KOPT-K1 (cell line): ENCODE results near the gene PCDHA3.
"Not testable (repeated sequence)": the region's sequence is repeated elsewhere in the genome, so short reads cannot be mapped to it uniquely, and the experiment has no call there.

ENCODE experiments used
- H3K27ac ChIP-seq: fragments of 200-600 bp; sonication (generic); 2 replicates; pipeline ENCODE4 v1.5.1; 2016; ENCODE audit warnings: antibody characterized with exemption, mild to moderate bottlenecking, low read depth, low read length; ENCODE audit not compliant: poor library complexity, severe bottlenecking
- H3K36me3 ChIP-seq: fragments of 200-600 bp; sonication (generic); 2 replicates; pipeline ENCODE4 v1.5.1; 2017; ENCODE audit warnings: antibody characterized with exemption, mild to moderate bottlenecking, low read length, moderate library complexity; ENCODE audit not compliant: insufficient read depth
- H3K9me3 ChIP-seq: fragments of 200-600 bp; sonication (generic); 2 replicates; pipeline ENCODE4 v1.5.1; 2017; ENCODE audit warnings: antibody characterized with exemption, low read length, mild to moderate bottlenecking; ENCODE audit not compliant: insufficient read depth, poor library complexity, severe bottlenecking

Gene PCDHA3

DNA sequence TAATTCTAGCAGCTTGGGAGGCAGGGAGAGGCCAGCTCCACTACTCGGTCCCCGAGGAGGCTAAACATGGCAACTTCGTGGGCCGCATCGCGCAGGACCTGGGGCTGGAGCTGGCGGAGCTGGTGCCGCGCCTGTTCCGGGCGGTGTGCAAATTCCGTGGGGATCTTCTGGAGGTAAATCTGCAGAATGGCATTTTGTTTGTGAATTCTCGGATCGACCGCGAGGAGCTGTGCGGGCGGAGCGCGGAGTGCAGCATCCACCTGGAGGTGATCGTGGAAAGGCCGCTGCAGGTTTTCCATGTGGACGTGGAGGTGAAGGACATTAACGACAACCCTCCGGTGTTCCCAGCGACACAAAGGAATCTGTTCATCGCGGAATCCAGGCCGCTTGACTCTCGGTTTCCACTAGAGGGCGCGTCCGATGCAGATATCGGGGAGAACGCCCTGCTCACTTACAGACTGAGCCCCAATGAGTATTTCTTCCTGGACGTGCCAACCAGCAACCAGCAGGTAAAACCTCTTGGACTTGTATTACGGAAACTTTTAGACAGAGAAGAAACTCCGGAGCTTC lies 33.7 kb downstream of the PCDHA3 start:
- not testable (repeated sequence) for H3K27ac ChIP-seq, H3K36me3 ChIP-seq, H3K9me3 ChIP-seq

DNA sequence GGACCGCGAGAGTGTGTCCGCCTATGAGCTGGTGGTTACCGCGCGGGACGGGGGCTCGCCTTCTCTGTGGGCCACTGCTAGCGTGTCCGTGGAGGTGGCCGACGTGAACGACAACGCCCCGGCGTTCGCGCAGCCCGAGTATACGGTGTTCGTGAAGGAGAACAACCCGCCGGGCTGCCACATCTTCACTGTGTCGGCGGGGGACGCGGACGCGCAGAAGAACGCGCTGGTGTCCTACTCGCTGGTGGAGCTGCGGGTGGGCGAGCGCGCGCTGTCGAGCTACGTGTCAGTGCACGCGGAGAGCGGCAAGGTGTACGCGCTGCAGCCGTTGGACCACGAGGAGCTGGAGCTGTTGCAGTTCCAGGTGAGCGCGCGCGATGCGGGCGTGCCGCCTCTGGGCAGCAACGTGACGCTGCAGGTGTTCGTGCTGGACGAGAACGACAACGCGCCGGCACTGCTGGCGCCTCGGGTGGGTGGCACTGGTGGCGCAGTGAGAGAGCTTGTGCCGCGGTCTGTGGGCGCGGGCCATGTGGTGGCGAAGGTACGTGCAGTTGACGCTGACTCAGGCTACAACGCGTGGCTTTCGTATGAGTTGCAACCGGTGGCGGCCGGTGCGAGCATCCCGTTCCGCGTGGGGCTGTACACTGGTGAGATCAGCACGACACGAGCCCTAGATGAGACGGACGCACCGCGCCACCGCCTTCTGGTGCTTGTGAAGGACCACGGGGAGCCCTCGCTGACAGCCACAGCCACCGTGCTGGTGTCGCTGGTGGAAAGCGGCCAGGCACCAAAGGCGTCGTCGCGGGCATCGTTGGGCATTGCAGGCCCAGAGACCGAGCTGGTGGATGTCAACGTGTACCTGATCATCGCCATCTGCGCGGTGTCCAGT lies 35.0 kb downstream of the PCDHA3 start:
- Histone ChIP-seq H3K36me3 (no peaks in the 10 kb centered on the region), H3K27ac (no peak overlapping the region), H3K9me3 (no peaks in the 10 kb centered on the region)

DNA sequence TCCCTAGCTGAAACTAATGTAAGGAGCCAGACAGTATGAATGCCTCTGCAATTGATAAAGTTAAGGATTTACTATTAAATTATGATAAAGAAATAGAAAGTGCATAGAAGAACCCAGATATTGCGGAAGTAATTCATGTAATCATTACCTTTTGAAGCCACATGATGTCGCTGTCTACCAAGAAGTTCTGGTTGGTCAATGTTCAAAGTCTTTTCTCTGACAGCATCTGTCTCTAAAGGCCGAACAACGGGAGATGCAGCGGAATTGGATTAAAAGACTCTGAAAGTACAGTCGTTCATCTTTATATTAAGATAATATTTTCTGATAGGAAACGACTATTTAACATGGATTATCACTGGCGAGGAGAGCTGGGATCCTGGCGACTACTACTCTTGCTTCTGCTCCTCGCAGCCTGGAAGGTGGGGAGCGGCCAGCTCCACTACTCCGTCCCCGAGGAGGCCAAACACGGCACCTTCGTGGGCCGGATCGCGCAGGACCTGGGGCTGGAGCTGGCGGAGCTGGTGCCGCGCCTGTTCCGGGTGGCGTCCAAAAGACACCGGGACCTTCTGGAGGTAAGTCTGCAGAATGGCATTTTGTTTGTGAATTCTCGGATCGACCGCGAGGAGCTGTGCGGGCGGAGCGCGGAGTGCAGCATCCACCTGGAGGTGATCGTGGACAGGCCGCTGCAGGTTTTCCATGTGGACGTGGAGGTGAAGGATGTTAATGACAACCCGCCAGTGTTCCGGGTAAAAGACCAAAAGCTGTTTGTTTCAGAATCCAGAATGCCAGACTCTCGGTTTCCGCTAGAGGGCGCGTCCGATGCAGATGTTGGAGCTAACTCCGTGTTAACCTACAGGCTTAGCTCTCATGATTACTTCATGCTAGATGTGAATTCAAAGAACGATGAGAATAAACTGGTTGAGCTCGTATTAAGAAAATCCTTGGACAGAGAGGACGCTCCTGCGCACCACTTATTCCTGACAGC lies 40.4 kb downstream of the PCDHA3 start, which contains the start of gene PCDHA8:
TSS of gene PCDHA8 (plus strand) at position 210 of the 985 bp plus-strand sequence. CDS start at position 345, 135 bp downstream.
- H3K9me3 ChIP-seq, result no peaks in the 10 kb centered on the region
- H3K36me3 ChIP-seq, result no peaks in the 10 kb centered on the region
- H3K27ac ChIP-seq, result no peak within 1 kb of the TSS

DNA sequence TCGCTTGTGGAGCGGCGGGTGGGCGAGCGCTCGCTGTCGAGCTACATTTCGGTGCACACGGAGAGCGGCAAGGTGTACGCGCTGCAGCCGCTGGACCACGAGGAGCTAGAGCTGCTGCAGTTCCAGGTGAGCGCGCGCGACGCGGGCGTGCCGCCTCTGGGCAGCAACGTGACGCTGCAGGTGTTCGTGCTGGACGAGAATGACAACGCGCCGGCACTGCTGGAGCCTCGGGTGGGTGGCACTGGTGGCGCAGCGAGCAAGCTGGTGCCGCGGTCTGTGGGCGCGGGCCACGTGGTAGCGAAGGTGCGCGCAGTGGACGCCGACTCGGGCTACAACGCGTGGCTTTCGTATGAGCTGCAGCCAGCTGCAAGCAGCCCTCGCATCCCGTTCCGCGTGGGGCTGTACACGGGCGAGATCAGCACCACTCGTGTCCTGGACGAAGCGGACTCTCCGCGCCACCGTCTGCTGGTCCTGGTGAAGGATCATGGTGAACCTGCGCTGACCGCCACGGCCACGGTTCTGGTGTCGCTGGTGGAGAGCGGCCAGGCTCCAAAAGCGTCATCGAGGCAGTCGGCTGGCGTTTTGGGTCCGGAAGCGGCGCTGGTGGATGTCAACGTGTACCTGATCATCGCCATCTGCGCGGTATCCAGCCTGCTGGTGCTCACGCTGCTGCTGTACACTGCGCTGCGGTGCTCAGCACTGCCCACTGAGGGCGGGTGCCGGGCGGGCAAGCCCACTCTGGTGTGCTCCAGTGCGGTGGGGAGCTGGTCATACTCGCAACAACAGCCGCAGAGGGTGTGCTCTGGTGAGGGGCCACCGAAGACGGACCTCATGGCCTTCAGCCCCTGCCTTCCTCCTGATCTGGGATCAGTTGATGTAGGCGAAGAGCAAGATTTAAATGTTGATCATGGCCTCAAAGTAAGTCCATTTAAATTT lies 42.2 kb downstream of the PCDHA3 start:
- H3K27ac ChIP-seq, result no peak overlapping the region
- no peaks in the 10 kb centered on the region for H3K36me3 ChIP-seq
- no peaks in the 10 kb centered on the region for H3K9me3 ChIP-seq

DNA sequence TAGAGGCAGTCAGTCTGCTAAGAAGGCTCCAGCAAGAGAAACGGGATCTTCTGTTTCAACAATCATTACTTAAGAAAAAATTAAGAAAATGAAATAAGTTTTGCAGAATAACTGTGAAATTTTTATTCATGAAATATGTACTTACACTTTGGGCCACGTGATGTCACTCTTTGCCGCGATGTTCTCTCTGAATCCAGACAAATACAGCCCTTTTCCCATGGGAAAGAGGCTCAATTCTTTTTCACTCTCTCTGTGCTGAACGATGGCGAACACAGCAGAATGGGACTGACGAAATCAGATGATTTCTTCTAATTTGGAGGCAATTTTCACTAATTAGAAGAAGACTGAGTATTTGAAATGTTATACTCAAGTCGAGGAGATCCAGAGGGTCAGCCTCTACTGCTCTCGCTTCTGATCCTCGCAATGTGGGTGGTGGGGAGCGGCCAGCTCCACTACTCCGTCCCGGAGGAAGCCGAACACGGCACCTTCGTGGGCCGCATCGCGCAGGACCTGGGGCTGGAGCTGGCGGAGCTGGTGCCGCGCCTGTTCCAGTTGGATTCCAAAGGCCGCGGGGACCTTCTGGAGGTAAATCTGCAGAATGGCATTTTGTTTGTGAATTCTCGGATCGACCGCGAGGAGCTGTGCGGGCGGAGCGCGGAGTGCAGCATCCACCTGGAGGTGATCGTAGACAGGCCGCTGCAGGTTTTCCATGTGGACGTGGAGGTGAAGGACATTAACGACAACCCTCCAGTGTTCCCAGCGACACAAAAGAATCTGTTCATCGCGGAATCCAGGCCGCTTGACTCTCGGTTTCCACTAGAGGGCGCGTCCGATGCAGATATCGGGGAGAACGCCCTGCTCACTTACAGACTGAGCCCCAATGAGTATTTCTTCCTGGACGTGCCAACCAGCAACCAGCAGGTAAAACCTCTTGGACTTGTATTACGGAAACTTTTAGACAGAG lies 47.6 kb downstream of the PCDHA3 start, which contains the start of gene PCDHA9:
TSS of gene PCDHA9 (plus strand) at position 244 of the 964 bp plus-strand sequence. CDS start at position 358, 114 bp downstream.
- H3K27ac ChIP-seq, H3K9me3 ChIP-seq, H3K36me3 ChIP-seq: not testable (repeated sequence)

DNA sequence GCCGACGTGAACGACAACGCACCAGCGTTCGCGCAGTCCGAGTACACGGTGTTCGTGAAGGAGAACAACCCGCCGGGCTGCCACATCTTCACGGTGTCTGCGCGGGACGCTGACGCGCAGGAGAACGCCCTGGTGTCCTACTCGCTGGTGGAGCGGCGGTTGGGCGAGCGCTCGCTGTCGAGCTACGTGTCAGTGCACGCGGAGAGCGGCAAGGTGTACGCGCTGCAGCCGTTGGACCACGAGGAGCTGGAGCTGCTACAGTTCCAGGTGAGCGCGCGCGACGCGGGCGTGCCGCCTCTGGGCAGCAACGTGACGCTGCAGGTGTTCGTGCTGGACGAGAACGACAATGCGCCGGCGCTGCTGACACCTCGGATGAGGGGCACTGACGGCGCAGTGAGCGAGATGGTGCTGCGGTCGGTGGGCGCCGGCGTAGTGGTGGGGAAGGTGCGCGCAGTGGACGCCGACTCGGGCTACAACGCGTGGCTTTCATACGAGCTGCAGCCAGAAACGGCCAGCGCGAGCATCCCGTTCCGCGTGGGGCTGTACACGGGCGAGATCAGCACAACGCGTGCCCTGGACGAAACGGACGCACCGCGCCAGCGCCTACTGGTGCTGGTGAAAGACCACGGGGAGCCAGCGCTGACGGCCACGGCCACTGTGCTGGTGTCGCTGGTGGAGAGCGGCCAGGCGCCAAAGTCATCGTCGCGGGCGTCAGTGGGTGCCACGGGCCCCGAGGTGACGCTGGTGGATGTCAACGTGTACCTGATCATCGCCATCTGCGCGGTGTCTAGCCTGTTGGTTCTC lies 49.2 kb downstream of the PCDHA3 start:
- H3K27ac ChIP-seq, H3K9me3 ChIP-seq, H3K36me3 ChIP-seq: not testable (repeated sequence)
